Forelimb muscle (tissue), 1 donor: ENCODE measurements around the gene TBCE. TPM values are rescaled to one million over a fixed set of nuclear protein-coding genes. Genes with fewer than 3 reads are reported as not detected.

ENCODE experiments used
- DNase-seq: peaks from one replicate; pipeline ENCODE4 v3.0.0-alpha.2; 2013; ENCODE audit warnings: low read depth
- polyA plus RNA-seq: library from polyadenylated mRNA; unstranded; fragments of 120-200 nt; gene quantifications from one replicate; pipeline ENCODE4 v1.2.1, GENCODE V29; 2013; ENCODE audit not compliant: insufficient read length

TBCE gene
- polyA plus RNA-seq, 1 donor, result 47.4 TPM

GRCh38 chr1:235409042-235409820 lies 42.0 kb downstream of the TBCE start:
- no peak for DNase-seq

DNA sequence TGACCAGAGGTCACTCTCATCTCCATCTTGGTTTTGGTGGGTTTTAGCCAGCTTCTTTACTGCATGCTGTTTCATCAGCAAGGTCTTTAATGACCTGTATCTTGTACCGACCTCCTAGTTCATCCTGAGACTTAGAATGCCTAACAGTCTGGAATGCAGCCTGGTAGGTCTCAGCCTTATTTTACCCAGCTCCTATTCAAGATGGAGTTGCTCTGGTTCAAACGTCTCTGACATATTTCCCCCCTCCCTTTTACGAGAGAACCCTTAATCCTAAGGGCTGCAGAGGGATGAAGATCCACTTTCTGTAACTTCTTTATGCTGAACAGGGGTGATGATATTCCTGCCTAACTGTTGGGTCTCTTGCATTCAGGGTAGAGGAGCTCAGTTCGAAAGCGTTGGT lies 43.2 kb downstream of the TBCE start:
- no peak for DNase-seq

GRCh38 chr1:235411489-235412486 lies 44.6 kb downstream of the TBCE start:
- no peak for DNase-seq

DNA sequence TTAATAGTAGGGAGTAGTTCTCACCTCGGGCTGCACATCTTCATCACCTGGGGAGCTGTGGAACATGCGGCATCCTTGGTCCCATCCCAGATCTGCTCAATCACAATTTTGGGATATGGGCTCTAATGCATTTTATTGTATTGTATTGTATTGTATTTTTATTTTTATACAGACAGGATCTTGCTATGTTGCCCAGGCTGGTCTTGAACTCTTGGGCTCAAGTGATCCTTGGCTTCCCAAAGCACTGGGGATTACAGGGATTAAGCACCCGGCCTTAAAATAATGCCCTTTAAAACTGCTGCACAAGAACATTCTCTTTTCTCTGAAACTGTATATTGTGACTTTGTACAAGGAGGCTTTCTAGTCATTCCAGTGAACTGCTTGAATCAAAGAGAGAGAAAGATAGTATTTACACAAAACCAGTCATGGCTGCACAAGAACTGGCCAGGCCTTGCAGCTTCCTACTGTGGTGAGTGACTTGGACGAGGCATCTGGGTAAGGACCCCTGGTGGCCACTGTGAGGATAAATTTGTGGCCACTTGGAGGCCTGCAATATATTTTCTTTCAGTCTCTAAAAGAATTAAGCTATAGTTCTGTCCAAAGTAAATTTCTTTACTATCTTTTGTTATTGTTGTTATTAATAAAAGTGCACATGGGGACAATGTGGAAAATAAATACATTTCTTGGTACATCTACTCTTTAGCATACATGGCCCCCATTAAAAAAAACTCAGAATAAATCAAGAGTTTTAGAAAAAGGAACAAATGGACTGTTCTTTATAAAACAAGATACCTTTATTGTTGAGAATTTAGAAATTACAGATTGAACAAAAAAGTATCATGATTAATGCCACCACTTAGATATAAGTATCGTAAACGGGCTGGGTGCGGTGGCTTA lies 48.0 kb downstream of the TBCE start:
- peak; percentile 28 for DNase-seq

DNA sequence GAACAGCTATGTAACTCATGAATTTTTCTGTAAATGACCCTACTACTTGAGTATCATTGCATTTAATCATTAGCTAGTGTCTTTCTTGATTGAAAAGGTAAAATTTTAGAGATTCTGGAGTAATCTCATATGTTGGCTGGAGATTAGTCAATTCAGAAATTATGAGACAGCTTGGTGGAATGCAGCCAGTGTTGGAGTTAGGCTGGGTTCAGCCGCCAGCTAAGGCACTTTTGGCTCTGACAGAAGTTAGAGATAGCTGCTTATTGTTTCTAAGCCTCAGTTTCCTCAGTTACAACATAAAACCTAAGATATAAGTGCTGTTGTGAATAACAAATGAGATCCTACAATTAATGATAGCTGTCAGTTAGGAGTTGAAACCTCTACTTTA lies 49.4 kb downstream of the TBCE start:
- no peak for DNase-seq

GRCh38 chr1:235417086-235417697 lies 50.0 kb downstream of the TBCE start:
- DNase-seq, result peak; percentile 22

GRCh38 chr1:235421751-235422150 lies 54.5 kb downstream of the TBCE start:
- DNase-seq, result no peak

DNA sequence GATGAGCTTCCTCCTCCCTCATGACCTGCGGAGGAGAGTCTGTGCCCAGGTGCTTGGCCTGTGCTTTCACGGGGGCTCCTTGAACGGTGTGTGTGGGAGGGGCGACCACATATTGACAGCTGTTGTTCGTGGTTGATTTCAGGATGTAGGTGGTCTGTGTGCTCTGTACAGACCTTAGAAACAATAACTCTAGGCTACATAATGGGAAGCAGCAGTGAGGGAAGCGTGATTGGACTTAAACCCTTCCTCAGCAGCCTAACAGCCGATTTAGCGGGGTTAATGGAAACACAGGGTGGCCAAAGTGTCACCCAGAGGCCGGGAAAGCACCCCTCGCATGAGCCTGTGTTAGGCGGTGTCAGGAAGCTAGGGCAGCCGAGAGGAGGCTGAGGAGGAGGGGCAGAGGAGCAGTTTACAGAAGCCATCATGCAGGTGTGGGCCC lies 56.0 kb downstream of the TBCE start:
- DNase-seq, result no peak

DNA sequence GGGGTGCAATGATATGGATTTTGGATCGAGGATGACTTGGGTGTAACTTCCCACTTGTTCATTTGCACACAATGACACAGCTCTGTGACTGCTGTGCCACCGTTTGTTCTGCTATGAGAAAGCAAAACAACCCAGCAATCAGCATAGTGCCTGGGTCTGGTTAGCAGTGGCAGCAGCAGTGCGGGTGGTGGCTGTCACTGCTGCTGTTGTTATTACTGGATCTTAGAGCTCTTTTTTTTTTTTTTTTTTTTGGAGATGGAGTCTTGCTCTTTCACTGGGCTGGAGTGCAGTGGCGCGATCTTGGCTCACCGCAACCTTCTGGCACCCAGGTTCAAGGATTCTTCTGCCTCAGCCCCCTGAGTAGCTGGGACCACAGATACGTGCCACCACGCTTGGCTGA lies 56.9 kb downstream of the TBCE start:
- DNase-seq, result no peak

- no peak for DNase-seq
Measured at GRCh38 chr1:235425357-235425756, 58.1 kb downstream of the TBCE start.

DNA sequence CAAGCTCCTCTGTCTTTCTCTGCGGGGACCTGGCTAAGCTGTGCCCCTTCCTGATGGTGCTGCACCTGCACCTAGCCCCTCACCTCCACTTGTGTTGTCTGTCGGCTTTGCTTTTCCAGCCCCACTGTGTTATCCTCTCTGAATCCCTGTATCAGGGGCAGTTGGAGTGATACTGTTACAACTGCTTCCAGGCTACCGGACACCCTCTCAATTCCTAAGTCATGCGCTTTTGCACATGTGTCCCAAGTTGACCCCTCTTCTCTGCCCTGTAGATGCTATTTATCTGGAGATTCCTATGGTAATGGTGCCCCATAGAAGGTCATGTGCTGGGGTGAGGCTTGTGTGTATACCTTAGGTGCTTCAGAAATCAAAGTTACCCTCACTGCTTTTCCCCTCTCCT lies 58.9 kb downstream of the TBCE start:
- no peak for DNase-seq

DNA sequence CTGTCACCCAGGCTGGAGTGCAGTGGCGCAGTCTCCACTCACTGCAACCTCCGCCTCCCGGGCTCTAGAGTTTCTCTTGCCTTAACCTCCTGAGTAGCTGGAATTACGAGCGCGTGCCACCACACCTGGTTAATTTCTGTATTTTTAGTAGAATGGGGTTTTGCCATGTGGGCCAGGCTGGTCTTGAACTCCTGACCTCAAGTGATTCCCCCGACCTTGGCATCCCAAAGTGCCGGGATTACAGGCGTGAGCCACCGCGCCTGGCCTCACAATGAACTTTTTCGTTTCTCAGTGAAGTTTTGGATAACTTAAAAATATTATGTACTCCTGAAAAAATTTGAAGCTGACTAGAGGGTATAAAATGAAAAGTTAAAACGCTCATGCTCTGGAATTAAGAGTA lies 59.5 kb downstream of the TBCE start:
- DNase-seq, result no peak

GRCh38 chr1:235427447-235427846 lies 60.2 kb downstream of the TBCE start:
- DNase-seq, result no peak

GRCh38 chr1:235429143-235429542 lies 61.9 kb downstream of the TBCE start:
- DNase-seq, result no peak

DNA sequence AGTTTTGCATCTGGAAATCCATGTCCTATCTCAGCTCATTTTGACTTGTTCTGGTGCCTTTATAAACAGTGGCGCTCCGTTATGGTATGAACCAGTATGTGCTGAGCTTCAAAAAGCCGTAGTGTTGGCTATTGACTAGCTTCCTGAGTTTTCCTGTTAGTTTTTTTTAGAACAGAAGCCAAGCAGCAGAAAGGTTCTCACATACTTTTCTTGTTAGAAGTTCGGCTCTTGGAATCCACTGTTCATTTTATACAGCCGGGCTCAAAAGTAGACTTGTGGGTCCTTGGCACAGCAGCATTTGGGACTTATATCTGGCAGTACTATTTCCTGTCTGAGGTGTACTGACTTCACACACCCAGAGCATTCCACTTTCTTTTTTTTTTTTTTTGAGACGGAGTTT lies 63.8 kb downstream of the TBCE start:
- no peak for DNase-seq

GRCh38 chr1:235434001-235434400 lies 66.8 kb downstream of the TBCE start:
- no peak for DNase-seq

DNA sequence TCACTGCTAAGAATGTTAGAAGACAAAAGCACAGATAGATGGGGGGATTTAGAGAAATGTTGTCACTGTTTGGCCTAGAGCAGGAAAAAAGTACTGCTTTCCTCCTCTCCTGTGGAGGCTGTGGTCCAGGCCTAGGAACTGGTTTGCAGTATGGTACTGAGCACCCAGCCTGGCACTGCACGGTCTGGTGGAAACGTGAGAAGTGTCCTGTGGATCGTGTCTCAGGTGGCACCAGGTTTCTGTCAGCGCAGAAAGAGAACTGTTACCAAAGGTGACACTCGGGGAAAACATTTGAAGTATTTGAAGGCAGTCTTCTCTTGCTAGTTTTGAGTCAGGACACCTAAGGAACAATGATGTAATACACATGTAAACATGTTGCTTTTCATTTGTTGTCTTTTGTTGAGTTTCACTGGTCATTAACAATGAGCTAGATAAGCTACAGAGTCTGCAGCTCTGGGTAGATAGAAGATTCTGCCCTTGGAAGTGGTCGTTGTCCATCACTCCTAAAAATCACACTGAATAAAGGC lies 74.0 kb downstream of the TBCE start:
- DNase-seq, result no peak

- no peak for DNase-seq
Measured at GRCh38 chr1:235442788-235443429, 75.7 kb downstream of the TBCE start.

- no peak for DNase-seq
Measured at GRCh38 chr1:235448616-235449015, 81.4 kb downstream of the TBCE start.

GRCh38 chr1:235450433-235450832 lies 83.2 kb downstream of the TBCE start:
- DNase-seq, result no peak
